ENCODE results near the gene ABHD4.

DNA sequence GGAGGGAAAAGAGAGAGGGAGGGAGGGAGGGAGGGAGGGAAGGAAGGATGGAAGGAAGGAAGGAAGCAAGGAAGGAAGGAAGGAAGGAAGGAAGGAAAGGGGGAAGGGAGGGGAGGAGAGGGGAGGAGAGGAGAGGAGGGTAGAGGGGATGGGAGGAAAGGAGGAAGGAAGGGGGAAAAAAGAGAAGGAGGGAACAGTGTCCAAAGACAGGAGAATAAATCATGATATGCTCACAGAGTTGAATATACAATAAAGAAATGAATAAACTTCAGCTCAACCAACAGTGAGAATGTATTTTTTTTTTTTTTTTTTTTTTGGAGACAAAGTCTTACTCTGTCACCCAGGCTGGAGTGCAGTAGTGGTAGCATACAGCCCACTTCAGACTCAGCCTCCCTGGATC lies 42.1 kb downstream of the ABHD4 start:
- no peak for TF ChIP-seq POLR2A (IDR thresholded peaks at IDR 0.05; ENCODE audit: low read depth, low read length)
- TF ChIP-seq, protein P1, sequence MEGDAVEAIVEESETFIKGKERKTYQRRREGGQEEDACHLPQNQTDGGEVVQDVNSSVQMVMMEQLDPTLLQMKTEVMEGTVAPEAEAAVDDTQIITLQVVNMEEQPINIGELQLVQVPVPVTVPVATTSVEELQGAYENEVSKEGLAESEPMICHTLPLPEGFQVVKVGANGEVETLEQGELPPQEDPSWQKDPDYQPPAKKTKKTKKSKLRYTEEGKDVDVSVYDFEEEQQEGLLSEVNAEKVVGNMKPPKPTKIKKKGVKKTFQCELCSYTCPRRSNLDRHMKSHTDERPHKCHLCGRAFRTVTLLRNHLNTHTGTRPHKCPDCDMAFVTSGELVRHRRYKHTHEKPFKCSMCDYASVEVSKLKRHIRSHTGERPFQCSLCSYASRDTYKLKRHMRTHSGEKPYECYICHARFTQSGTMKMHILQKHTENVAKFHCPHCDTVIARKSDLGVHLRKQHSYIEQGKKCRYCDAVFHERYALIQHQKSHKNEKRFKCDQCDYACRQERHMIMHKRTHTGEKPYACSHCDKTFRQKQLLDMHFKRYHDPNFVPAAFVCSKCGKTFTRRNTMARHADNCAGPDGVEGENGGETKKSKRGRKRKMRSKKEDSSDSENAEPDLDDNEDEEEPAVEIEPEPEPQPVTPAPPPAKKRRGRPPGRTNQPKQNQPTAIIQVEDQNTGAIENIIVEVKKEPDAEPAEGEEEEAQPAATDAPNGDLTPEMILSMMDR (conservative IDR thresholded peaks at IDR 0.05; ENCODE audit: low read depth, low read length), result no peak
- TF ChIP-seq USF2 (IDR thresholded peaks at IDR 0.05; ENCODE audit: low read depth, low read length), result no peak
- no peak for TF ChIP-seq MXI1 (IDR thresholded peaks at IDR 0.05; ENCODE audit: borderline replicate concordance, low read depth, low read length)
- TF ChIP-seq MAZ (IDR thresholded peaks at IDR 0.05; ENCODE audit: borderline replicate concordance, low read depth, low read length), result no peak
- no peak for TF ChIP-seq SMC3 (IDR thresholded peaks at IDR 0.05; ENCODE audit: low read depth, low read length)
- no peak for TF ChIP-seq RAD21 (IDR thresholded peaks at IDR 0.05; ENCODE audit: low read length)
- TF ChIP-seq RFX5 (IDR thresholded peaks at IDR 0.05; ENCODE audit: low read depth, low read length), result no peak
- TF ChIP-seq CEBPB (IDR thresholded peaks at IDR 0.05; ENCODE audit: low read depth, low read length), result no peak
- no peak for TF ChIP-seq CHD1 (IDR thresholded peaks at IDR 0.05; ENCODE audit: low read depth, low read length)
- no peak for TF ChIP-seq MAFK (IDR thresholded peaks at IDR 0.05; ENCODE audit: low read depth, low read length)
- TF ChIP-seq BHLHE40 (IDR thresholded peaks at IDR 0.05; ENCODE audit: low read depth, low read length), result no peak
